A549 (cell line): ENCODE data around the gene GCNT2. TPM values are rescaled to one million over a fixed set of nuclear protein-coding genes. Genes with fewer than 3 reads are reported as not detected.

Experiments
- ATAC-seq, 2 experiments: fragments of 200-7000 bp in 1 of 2; fragments of >200 bp in 1 of 2; cut with Nextera tagmentation in 1 of 2; cut with Tn5 transposase in 1 of 2; 3 replicates each; pipeline versions ENCODE4 v1.8.0 to v1.9.1; 2018 to 2020; ENCODE audit warnings: mild to moderate bottlenecking in 1 of 2, moderate library complexity in 1 of 2
- CTCF ChIA-PET: fragments of 300-600 bp; sonication (Branson Sonifier 250); formaldehyde crosslinking; extraction: SDS; loops from one replicate; lab custom pipeline; 2021; ENCODE audit warnings: antibody characterized with exemption, inconsistent platforms; lab: Yijun Ruan, JAX
- POLR2A ChIA-PET: fragments of 350-600 bp; formaldehyde crosslinking; extraction: SDS; loops from one replicate; lab custom pipeline; 2021; ENCODE audit warnings: antibody characterized with exemption, inconsistent platforms; lab: Yijun Ruan, JAX
- DNase-seq, 2 experiments: peaks; one replicate each; pipeline versions ENCODE4 v3.0.0 to v3.0.0-alpha.2; 2011 to 2016; ENCODE audit warnings: low read depth in 1 of 2, low spot score in 1 of 2
- FAIRE-seq: peaks from 2 replicates; lab custom pipeline; 2011; peaks lifted over from hg19 to GRCh38; lab: Jason Lieb, UNC
- H3K27ac ChIP-seq, 2 experiments: fragments of >200 bp; sonication (Bioruptor Twin); formaldehyde crosslinking; 3 replicates each; pipeline ENCODE4 v1.5.1; 2016 to 2017
- H3K4me1 ChIP-seq: fragments of >200 bp; sonication (Bioruptor Twin); formaldehyde crosslinking; 3 replicates; pipeline ENCODE4 v1.6.1; 2016
- H3K4me2 ChIP-seq: fragments of >200 bp; sonication (Bioruptor Twin); formaldehyde crosslinking; 3 replicates; pipeline ENCODE4 v1.6.1; 2016
- H3K4me3 ChIP-seq: fragments of >200 bp; sonication (Bioruptor Twin); formaldehyde crosslinking; 3 replicates; pipeline ENCODE4 v1.5.1; 2016
- H3K9me3 ChIP-seq: fragments of >200 bp; sonication (Bioruptor Twin); formaldehyde crosslinking; 3 replicates; pipeline ENCODE4 v1.6.1; 2016
- BHLHE40 ChIP-seq: IDR thresholded peaks from 2 replicates; pipeline ENCODE4 v1.6.1; 2012; ENCODE audit warnings: low read depth, low read length, inconsistent platforms
- CEBPB ChIP-seq, 2 experiments: fragments of >200 bp in 1 of 2; sonication (Bioruptor Twin) in 1 of 2; formaldehyde crosslinking in 1 of 2; IDR thresholded peaks; 2 replicates each; pipeline ENCODE4 v1.6.1; 2012 to 2016
- CHD2 ChIP-seq: fragments of 150-350 bp; IDR thresholded peaks from 2 replicates; pipeline ENCODE4 v1.6.1; 2014; ENCODE audit warnings: low read length; ENCODE audit not compliant: partially characterized antibody
- EHF ChIP-seq: fragments of 250-450 bp; sonication (Bioruptor Pico); IDR thresholded peaks from 2 replicates; pipeline ENCODE4 v1.5.0; 2020; ENCODE audit warnings: mild to moderate bottlenecking
- EHMT2 ChIP-seq: fragments of 200-600 bp; sonication (generic); IDR thresholded peaks from 2 replicates; pipeline ENCODE4 v1.6.1; 2016; ENCODE audit warnings: antibody characterized with exemption, low read depth, mild to moderate bottlenecking, moderate library complexity
- FOSL2 ChIP-seq, 2 experiments: fragments of 450-650 bp in 1 of 2; fragments of >200 bp in 1 of 2; sonication (Bioruptor Twin) in 1 of 2; formaldehyde crosslinking; IDR thresholded peaks; 2 replicates each; pipeline versions ENCODE4 v1.5.0 to v1.6.1; 2016 to 2020; ENCODE audit warnings: mild to moderate bottlenecking in 1 of 2, moderate library complexity in 1 of 2
- FOXS1 ChIP-seq: fragments of 250-450 bp; sonication (Bioruptor Pico); IDR thresholded peaks from 2 replicates; pipeline ENCODE4 v1.5.0; 2020; ENCODE audit warnings: mild to moderate bottlenecking, moderate library complexity
- GATA3 ChIP-seq: IDR thresholded peaks from 2 replicates; pipeline ENCODE4 v1.6.1; 2012; ENCODE audit warnings: borderline replicate concordance
- HEYL ChIP-seq: fragments of 250-450 bp; sonication (Bioruptor Pico); IDR thresholded peaks from 2 replicates; pipeline ENCODE4 v1.8.0; 2021; ENCODE audit warnings: mild to moderate bottlenecking, moderate library complexity
- HOXA7 ChIP-seq: fragments of 250-450 bp; sonication (Bioruptor Pico); IDR thresholded peaks from 2 replicates; pipeline ENCODE4 v1.5.0; 2020; ENCODE audit warnings: mild to moderate bottlenecking, moderate library complexity
- JUN ChIP-seq, 2 experiments: fragments of >200 bp; sonication (Bioruptor Twin); formaldehyde crosslinking; IDR thresholded peaks; 2 replicates in 1 of 2; 3 replicates in 1 of 2; pipeline ENCODE4 v1.6.1; 2016 to 2017
- JUNB ChIP-seq: fragments of >200 bp; sonication (Bioruptor Twin); formaldehyde crosslinking; IDR thresholded peaks from 2 replicates; pipeline ENCODE4 v1.6.1; 2016
- KDM1A ChIP-seq: fragments of 200-600 bp; sonication (generic); IDR thresholded peaks from 2 replicates; pipeline ENCODE4 v1.6.1; 2016; ENCODE audit warnings: low read depth, mild to moderate bottlenecking
- MAFK ChIP-seq: fragments of 450-650 bp; IDR thresholded peaks from 2 replicates; pipeline ENCODE4 v1.6.1; 2014; ENCODE audit not compliant: partially characterized antibody
- NFE2L2 ChIP-seq: fragments of 150-350 bp; conservative IDR thresholded peaks from 2 replicates; pipeline ENCODE4 v1.6.1; 2014; ENCODE audit warnings: low read length
- NR3C1 ChIP-seq: fragments of >200 bp; sonication (Bioruptor Twin); formaldehyde crosslinking; IDR thresholded peaks from 3 replicates; pipeline ENCODE4 v1.6.1; 2017
- POLR2A ChIP-seq: IDR thresholded peaks from 2 replicates; pipeline ENCODE4 v1.6.1; 2012; ENCODE audit warnings: mild to moderate bottlenecking, low read length
- POLR2AphosphoS2 ChIP-seq: conservative IDR thresholded peaks from 2 replicates; pipeline ENCODE4 v1.6.1; 2012; ENCODE audit warnings: low read length, improper control_type of control experiment, inconsistent platforms
- RAD21 ChIP-seq, 2 experiments: fragments of >200 bp in 1 of 2; sonication (Bioruptor Twin) in 1 of 2; formaldehyde crosslinking in 1 of 2; IDR thresholded peaks in 1 of 2; conservative IDR thresholded peaks in 1 of 2; 2 replicates in 1 of 2; 3 replicates in 1 of 2; pipeline ENCODE4 v1.6.1; 2012 to 2018; ENCODE audit warnings: inconsistent platforms in 1 of 2
- RCOR1 ChIP-seq: fragments of 150-350 bp; IDR thresholded peaks from 2 replicates; pipeline ENCODE4 v1.6.1; 2014; ENCODE audit warnings: antibody characterized with exemption, low read length, low read depth
- RFX5 ChIP-seq: fragments of 450-650 bp; IDR thresholded peaks from 2 replicates; pipeline ENCODE4 v1.7.1; 2014; ENCODE audit warnings: antibody characterized with exemption, mild to moderate bottlenecking, moderate library complexity
- SREBF2 ChIP-seq: fragments of 450-650 bp; IDR thresholded peaks from 2 replicates; pipeline ENCODE4 v1.6.1; 2014; ENCODE audit warnings: mild to moderate bottlenecking, moderate library complexity
- TFCP2L1 ChIP-seq: fragments of 250-450 bp; sonication (Bioruptor Pico); IDR thresholded peaks from 2 replicates; pipeline ENCODE4 v1.5.0; 2021; ENCODE audit warnings: mild to moderate bottlenecking
- TP53 ChIP-seq: fragments of 250-450 bp; sonication (Bioruptor Pico); IDR thresholded peaks from 2 replicates; pipeline ENCODE4 v1.5.0; 2021; ENCODE audit warnings: mild to moderate bottlenecking, moderate library complexity
- ZFP36 ChIP-seq: fragments of 450-650 bp; IDR thresholded peaks from 2 replicates; pipeline ENCODE4 v1.6.1; 2014; ENCODE audit warnings: borderline replicate concordance; ENCODE audit not compliant: partially characterized antibody
- ZSCAN20 ChIP-seq: fragments of 250-450 bp; sonication (Bioruptor Pico); IDR thresholded peaks from 2 replicates; pipeline ENCODE4 v1.8.0; 2022; ENCODE audit warnings: mild to moderate bottlenecking, moderate library complexity
- WGBS: methylation state at CpG from one replicate; pipeline ENCODE4 v1.1.6; 2017; ENCODE audit errors: missing lambda C conversion rate; 5-methylcytosine and 5-hydroxymethylcytosine counted together
- polyA plus RNA-seq, 4 experiments: library from polyadenylated mRNA; depleted of rRNA in 3 of 4; stranded (reverse); fragments of >200 nt; fragmentation: RNase III in 1 of 4; extraction: RNeasy Plus Mini Kit Qiagen cat#74134 plus additional on column Dnase treatment in 1 of 4; gene quantifications; 2 replicates in 3 of 4; 3 replicates in 1 of 4; pipeline ENCODE4 v1.2.3, GENCODE V29; 2011 to 2017
- TF ChIP-seq, protein P1 (sequence below): fragments of >200 bp; sonication (Bioruptor Twin); formaldehyde crosslinking; IDR thresholded peaks from 3 replicates; pipeline ENCODE4 v1.5.1; 2016
- TF ChIP-seq, protein P2 (sequence below): fragments of 250-450 bp; sonication (Bioruptor Pico); IDR thresholded peaks from 2 replicates; pipeline ENCODE4 v1.5.0; 2021; ENCODE audit warnings: mild to moderate bottlenecking, moderate library complexity, borderline replicate concordance
- TF ChIP-seq, protein P3 (sequence below): fragments of >200 bp; sonication (Bioruptor Twin); formaldehyde crosslinking; IDR thresholded peaks from 3 replicates; pipeline ENCODE4 v1.6.1; 2016
- TF ChIP-seq, protein P4 (sequence below): IDR thresholded peaks from 2 replicates; pipeline ENCODE4 v1.6.1; 2012
- TF ChIP-seq, protein P5 (sequence below): fragments of 150-350 bp; IDR thresholded peaks from 2 replicates; pipeline ENCODE4 v1.6.1; 2014; ENCODE audit warnings: low read depth, mild to moderate bottlenecking, low read length
- TF ChIP-seq, protein P6 (sequence below): fragments of 250-450 bp; sonication (Bioruptor Pico); IDR thresholded peaks from 2 replicates; pipeline ENCODE4 v1.5.0; 2020; ENCODE audit warnings: low read depth, mild to moderate bottlenecking, moderate library complexity

The GCNT2 gene
- polyA plus RNA-seq, 2 of the 4 experiments (the other 2 are of a cell fraction) = 19.4 to 24.3 TPM

DNA sequence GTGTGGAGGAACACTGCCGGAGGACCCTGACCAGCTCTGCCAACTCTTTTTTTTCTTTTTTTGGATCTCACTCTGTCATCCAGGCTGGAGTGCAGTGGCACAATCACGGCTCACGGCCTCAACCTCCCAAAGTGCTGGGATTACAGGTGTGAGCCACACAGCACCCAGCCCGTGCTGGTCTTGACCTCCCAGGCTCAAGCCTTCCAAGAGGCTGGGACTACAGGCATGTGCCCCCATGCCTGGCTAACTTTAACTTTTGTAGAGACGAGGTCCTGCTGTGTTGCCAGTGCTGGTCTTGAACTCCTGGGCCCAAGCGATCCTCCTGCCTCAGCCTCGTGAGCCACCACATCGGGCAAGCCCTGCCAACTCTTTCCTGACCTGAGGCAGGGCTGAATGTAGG is 11.2 kb downstream of the GCNT2 start:
- Histone ChIP-seq H3K4me1 (peaks cover 23% of the 10 kb centered on the region), H3K9me3 (no peaks in the 10 kb centered on the region), H3K4me2 (no peak overlapping the region), H3K27ac (no peak overlapping the region), H3K4me3 (no peak overlapping the region)
- DNase-seq = no peak
- no peak for TF ChIP-seq ZFP36
- no peak for TF ChIP-seq TFCP2L1
- no peak for TF ChIP-seq POLR2AphosphoS2
- no peak for TF ChIP-seq MAFK
- TF ChIP-seq, protein P1, sequence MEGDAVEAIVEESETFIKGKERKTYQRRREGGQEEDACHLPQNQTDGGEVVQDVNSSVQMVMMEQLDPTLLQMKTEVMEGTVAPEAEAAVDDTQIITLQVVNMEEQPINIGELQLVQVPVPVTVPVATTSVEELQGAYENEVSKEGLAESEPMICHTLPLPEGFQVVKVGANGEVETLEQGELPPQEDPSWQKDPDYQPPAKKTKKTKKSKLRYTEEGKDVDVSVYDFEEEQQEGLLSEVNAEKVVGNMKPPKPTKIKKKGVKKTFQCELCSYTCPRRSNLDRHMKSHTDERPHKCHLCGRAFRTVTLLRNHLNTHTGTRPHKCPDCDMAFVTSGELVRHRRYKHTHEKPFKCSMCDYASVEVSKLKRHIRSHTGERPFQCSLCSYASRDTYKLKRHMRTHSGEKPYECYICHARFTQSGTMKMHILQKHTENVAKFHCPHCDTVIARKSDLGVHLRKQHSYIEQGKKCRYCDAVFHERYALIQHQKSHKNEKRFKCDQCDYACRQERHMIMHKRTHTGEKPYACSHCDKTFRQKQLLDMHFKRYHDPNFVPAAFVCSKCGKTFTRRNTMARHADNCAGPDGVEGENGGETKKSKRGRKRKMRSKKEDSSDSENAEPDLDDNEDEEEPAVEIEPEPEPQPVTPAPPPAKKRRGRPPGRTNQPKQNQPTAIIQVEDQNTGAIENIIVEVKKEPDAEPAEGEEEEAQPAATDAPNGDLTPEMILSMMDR = no peak
- no peak for TF ChIP-seq RFX5
- no peak for TF ChIP-seq EHMT2
- TF ChIP-seq, protein P2, sequence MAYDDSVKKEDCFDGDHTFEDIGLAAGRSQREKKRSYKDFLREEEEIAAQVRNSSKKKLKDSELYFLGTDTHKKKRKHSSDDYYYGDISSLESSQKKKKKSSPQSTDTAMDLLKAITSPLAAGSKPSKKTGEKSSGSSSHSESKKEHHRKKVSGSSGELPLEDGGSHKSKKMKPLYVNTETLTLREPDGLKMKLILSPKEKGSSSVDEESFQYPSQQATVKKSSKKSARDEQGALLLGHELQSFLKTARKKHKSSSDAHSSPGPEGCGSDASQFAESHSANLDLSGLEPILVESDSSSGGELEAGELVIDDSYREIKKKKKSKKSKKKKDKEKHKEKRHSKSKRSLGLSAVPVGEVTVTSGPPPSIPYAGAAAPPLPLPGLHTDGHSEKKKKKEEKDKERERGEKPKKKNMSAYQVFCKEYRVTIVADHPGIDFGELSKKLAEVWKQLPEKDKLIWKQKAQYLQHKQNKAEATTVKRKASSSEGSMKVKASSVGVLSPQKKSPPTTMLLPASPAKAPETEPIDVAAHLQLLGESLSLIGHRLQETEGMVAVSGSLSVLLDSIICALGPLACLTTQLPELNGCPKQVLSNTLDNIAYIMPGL (CRISPR knock-in tag) = no peak
- TF ChIP-seq NR3C1 = no peak
- no peak for TF ChIP-seq EHF
- TF ChIP-seq, protein P3, sequence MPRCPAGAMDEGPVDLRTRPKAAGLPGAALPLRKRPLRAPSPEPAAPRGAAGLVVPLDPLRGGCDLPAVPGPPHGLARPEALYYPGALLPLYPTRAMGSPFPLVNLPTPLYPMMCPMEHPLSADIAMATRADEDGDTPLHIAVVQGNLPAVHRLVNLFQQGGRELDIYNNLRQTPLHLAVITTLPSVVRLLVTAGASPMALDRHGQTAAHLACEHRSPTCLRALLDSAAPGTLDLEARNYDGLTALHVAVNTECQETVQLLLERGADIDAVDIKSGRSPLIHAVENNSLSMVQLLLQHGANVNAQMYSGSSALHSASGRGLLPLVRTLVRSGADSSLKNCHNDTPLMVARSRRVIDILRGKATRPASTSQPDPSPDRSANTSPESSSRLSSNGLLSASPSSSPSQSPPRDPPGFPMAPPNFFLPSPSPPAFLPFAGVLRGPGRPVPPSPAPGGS = no peak
- no peak for TF ChIP-seq HOXA7
- TF ChIP-seq RAD21 (conservative IDR thresholded peaks at IDR 0.05 in 1 of 2, IDR thresholded peaks at IDR 0.05 in 1 of 2) = no peak
- no peak for TF ChIP-seq NFE2L2
- TF ChIP-seq SREBF2 = no peak
- no peak for TF ChIP-seq POLR2A
- TF ChIP-seq, protein P4, sequence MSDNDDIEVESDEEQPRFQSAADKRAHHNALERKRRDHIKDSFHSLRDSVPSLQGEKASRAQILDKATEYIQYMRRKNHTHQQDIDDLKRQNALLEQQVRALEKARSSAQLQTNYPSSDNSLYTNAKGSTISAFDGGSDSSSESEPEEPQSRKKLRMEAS = no peak
- TF ChIP-seq, protein P5, sequence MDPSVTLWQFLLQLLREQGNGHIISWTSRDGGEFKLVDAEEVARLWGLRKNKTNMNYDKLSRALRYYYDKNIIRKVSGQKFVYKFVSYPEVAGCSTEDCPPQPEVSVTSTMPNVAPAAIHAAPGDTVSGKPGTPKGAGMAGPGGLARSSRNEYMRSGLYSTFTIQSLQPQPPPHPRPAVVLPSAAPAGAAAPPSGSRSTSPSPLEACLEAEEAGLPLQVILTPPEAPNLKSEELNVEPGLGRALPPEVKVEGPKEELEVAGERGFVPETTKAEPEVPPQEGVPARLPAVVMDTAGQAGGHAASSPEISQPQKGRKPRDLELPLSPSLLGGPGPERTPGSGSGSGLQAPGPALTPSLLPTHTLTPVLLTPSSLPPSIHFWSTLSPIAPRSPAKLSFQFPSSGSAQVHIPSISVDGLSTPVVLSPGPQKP = no peak
- TF ChIP-seq FOXS1 = no peak
- ChIA-PET POLR2A (no interaction called here), CTCF (no interaction called here)
- 97% methylated on average over 7 of the region's 8 CpGs for WGBS
- FAIRE-seq = no peak
- ATAC-seq = no peak

DNA sequence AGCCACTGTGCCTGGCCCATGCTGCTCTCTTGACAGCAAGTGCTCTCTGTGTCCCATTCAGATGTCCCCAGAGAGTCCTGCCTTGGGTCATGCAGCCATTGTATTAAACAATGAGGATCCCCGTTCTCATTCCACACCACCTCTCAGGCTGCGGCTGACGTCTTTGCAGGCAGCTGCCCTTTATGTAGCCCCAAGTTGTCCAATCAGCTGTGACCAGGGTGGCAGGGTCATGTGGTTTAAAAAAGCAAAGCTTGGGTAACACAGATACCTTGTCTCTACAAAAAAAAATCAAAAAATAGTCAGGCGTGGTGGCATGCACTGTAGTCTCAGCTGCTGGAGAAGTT is 13.2 kb downstream of the GCNT2 start:
- H3K9me3 ChIP-seq = no peaks in the 10 kb centered on the region
- no peak overlapping the region for H3K27ac ChIP-seq
- CTCF ChIA-PET = interaction anchor here (2.9 kb wide), 1 partner anchor 24 kb away, joined by 8 read pairs; no protein-coding TSS in a partner anchor
- H3K4me2 ChIP-seq = no peak overlapping the region
- FAIRE-seq = no peak
- POLR2A ChIA-PET = no interaction called here
- TF ChIP-seq CEBPB (IDR thresholded peaks at IDR 0.05) (no peak), KDM1A (no peak), CHD2 (no peak), ZSCAN20 (CRISPR knock-in tag) (no peak), TFCP2L1 (no peak), RCOR1 (no peak), POLR2AphosphoS2 (no peak), BHLHE40 (no peak), GATA3 (no peak), TP53 (CRISPR knock-in tag) (no peak), MAFK (no peak), JUN (IDR thresholded peaks at IDR 0.05) (no peak), JUNB (no peak), HEYL (no peak), FOSL2 (IDR thresholded peaks at IDR 0.05) (no peak), FOSL2 (CRISPR knock-in tag; IDR thresholded peaks at IDR 0.05) (no peak)
- TF ChIP-seq, protein P6, sequence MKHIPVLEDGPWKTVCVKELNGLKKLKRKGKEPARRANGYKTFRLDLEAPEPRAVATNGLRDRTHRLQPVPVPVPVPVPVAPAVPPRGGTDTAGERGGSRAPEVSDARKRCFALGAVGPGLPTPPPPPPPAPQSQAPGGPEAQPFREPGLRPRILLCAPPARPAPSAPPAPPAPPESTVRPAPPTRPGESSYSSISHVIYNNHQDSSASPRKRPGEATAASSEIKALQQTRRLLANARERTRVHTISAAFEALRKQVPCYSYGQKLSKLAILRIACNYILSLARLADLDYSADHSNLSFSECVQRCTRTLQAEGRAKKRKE (CRISPR knock-in tag) = no peak
- TF ChIP-seq, all 56 proteins: peak for 0
- no peak for ATAC-seq
- Histone ChIP-seq H3K4me1 (peaks cover 17% of the 10 kb centered on the region; the same call in 2 of the 3 replicates), H3K4me3 (no peak overlapping the region)
- 92% methylated on average over 4 of the region's 4 CpGs for WGBS
- DNase-seq = no peak
